H1 (cell line): ENCODE data around the gene RSKR. TPM values are rescaled to one million over a fixed set of nuclear protein-coding genes. Genes with fewer than 3 reads are reported as not detected.

Source experiments
- ATF2 ChIP-seq: IDR thresholded peaks from 2 replicates; pipeline ENCODE4 v1.6.1; 2012; ENCODE audit warnings: low read length, inconsistent platforms
- BCL11A ChIP-seq, 2 experiments: IDR thresholded peaks; one replicate each; pipeline ENCODE4 v1.6.1; 2011; ENCODE audit warnings: low read depth in 2 of 2, low read length in 2 of 2, mild to moderate bottlenecking in 2 of 2
- BRCA1 ChIP-seq: IDR thresholded peaks from 2 replicates; pipeline ENCODE4 v1.6.1; 2012; ENCODE audit warnings: low read depth, low read length, improper control_type of control experiment
- CHD7 ChIP-seq: fragments of 300-600 bp; sonication (generic); IDR thresholded peaks from 2 replicates; pipeline ENCODE4 v1.7.1; 2012; ENCODE audit warnings: low read length, moderate library complexity, mild to moderate bottlenecking, inconsistent platforms; ENCODE audit not compliant: insufficient replicate concordance
- CTCF ChIP-seq, 3 experiments: IDR thresholded peaks; 1 replicate in 2 of 3; 2 replicates in 1 of 3; pipeline versions ENCODE4 v1.5.1 to v1.6.1; 2011; ENCODE audit warnings: low read length in 3 of 3, mild to moderate bottlenecking in 3 of 3, inconsistent platforms in 2 of 3, low read depth in 1 of 3, moderate library complexity in 1 of 3; ENCODE audit not compliant: insufficient read depth in 1 of 3; ENCODE audit errors: control extremely low read depth in 1 of 3
- GABPA ChIP-seq: IDR thresholded peaks from 2 replicates; pipeline ENCODE4 v1.6.1; 2011; ENCODE audit warnings: mild to moderate bottlenecking, low read length, moderate library complexity, borderline replicate concordance; ENCODE audit not compliant: insufficient read depth
- GTF2F1 ChIP-seq: IDR thresholded peaks from 2 replicates; pipeline ENCODE4 v1.6.1; 2012; ENCODE audit warnings: low read depth, low read length, improper control_type of control experiment, borderline replicate concordance
- polyA plus RNA-seq, 7 experiments: library from polyadenylated mRNA; depleted of rRNA in 3 of 7; stranded (reverse) in 5 of 7; unstranded in 2 of 7; fragments of >200 nt in 5 of 7; fragments of 200-250 nt in 2 of 7; gene quantifications; 1 replicate in 5 of 7; 2 replicates in 1 of 7; 4 replicates in 1 of 7; pipeline versions ENCODE4 v1.2.1 to v1.2.3, GENCODE V29; 2011 to 2013; ENCODE audit warnings: missing spikeins in 2 of 7, mixed read lengths in 2 of 7
- total RNA-seq: library from RNA; stranded (reverse); fragmentation: NEBNext Ultra II Directional; extraction: Animal tissue kit (Norgen Biotek cat#: 25700); gene quantifications from 2 replicates; pipeline ENCODE4 v1.2.1, GENCODE V29; 2021

The RSKR gene
- total and polyA plus RNA-seq, 2 of the 8 experiments (the other 6 are each of a cell fraction or from before 2014, with no cell fraction given): 24.1 to 28.5 TPM

GRCh38 chr17:28657756-28658155 is 43.8 kb upstream of the RSKR start (continued):
- no peak for TF ChIP-seq CHD7
- no peak for TF ChIP-seq BCL11A (IDR thresholded peaks at IDR 0.05; ENCODE audit: low read depth in 2 of 2, low read length in 2 of 2)
- TF ChIP-seq GABPA: no peak
- TF ChIP-seq CTCF (IDR thresholded peaks at IDR 0.05; ENCODE audit: control extremely low read depth in 1 of 3, insufficient read depth in 1 of 3, low read depth in 1 of 3, low read length in 3 of 3): no peak
- TF ChIP-seq GTF2F1: no peak
- TF ChIP-seq BRCA1: no peak
- no peak for TF ChIP-seq ATF2
